ENCODE measurements around the gene SOD2.
"Not testable (repeated sequence)": the region's sequence is repeated elsewhere in the genome, so short reads cannot be mapped to it uniquely, and the experiment has no call there.

Gene SOD2

GRCh38 chr6:159715605-159716004 is 22.6 kb upstream of the SOD2 start:
- DNase-seq: no peak

GRCh38 chr6:159715166-159715565 is 22.1 kb upstream of the SOD2 start:
- no peak for DNase-seq

GRCh38 chr6:159714404-159714803 is 21.4 kb upstream of the SOD2 start:
- DNase-seq: no peak

GRCh38 chr6:159713984-159714383 is 20.9 kb upstream of the SOD2 start:
- DNase-seq: no peak

- DNase-seq: not testable (repeated sequence)
These were observed 19.3 kb upstream of the SOD2 start for GRCh38 chr6:159712389-159712788.

- not testable (repeated sequence) for DNase-seq
These were observed 17.6 kb upstream of the SOD2 start for GRCh38 chr6:159710603-159711002.

GRCh38 chr6:159701413-159701999 is 8.5 kb upstream of the SOD2 start:
- DNase-seq: no peak

- no peak for DNase-seq
These were observed 7.9 kb upstream of the SOD2 start for GRCh38 chr6:159700970-159701369.

GRCh38 chr6:159695984-159696383 is 2.9 kb upstream of the SOD2 start:
- no peak for DNase-seq

GRCh38 chr6:159693894-159694545 is 979 bp upstream of the SOD2 start:
- no peak for DNase-seq

GRCh38 chr6:159692303-159693127 is 526 bp downstream of the SOD2 start:
- DNase-seq: no peak

- DNase-seq: no peak
These were observed 1.1 kb downstream of the SOD2 start for GRCh38 chr6:159691963-159692287.

- peak; percentile 25 for DNase-seq
These were observed 1.7 kb downstream of the SOD2 start for GRCh38 chr6:159691133-159691962.

GRCh38 chr6:159690135-159690534 is 2.9 kb downstream of the SOD2 start:
- not testable (repeated sequence) for DNase-seq

GRCh38 chr6:159689001-159689400 is 4.0 kb downstream of the SOD2 start:
- no peak for DNase-seq

- no peak for DNase-seq
These were observed 4.7 kb downstream of the SOD2 start for GRCh38 chr6:159688266-159688905.

- no peak for DNase-seq
These were observed 5.7 kb downstream of the SOD2 start for GRCh38 chr6:159687341-159687740.

- DNase-seq: peak; percentile 2
These were observed 6.3 kb downstream of the SOD2 start for GRCh38 chr6:159686703-159687102.

- DNase-seq: no peak
These were observed 7.0 kb downstream of the SOD2 start for GRCh38 chr6:159686040-159686439.

- DNase-seq: no peak
These were observed 9.1 kb downstream of the SOD2 start for GRCh38 chr6:159684013-159684304.

GRCh38 chr6:159682810-159683209 is 10.2 kb downstream of the SOD2 start:
- DNase-seq: no peak

GRCh38 chr6:159682295-159682694 is 10.7 kb downstream of the SOD2 start:
- no peak for DNase-seq

All from GDM1 (cell line).